Lung (tissue), 12 donors: ENCODE measurements around the gene LTBP3. TPM values are rescaled to one million over a fixed set of nuclear protein-coding genes. Genes with fewer than 3 reads are reported as not detected.

Experiments
- ATAC-seq: fragments of 200-7000 bp; cut with Tn5 transposase; one replicate; pipeline ENCODE4 v1.9.1; 2020; ENCODE audit warnings: moderate number of reproducible peaks; ENCODE audit not compliant: insufficient read depth, low FRiP score
- DNase-seq, 3 donors: peaks; one replicate each; pipeline ENCODE4 v3.0.0-alpha.2; 2013 to 2017
- H3K27ac ChIP-seq, 2 donors: one replicate each; pipeline ENCODE4 v1.5.1; 2013; ENCODE audit warnings: mild to moderate bottlenecking in 2 of 2, moderate library complexity in 2 of 2, control low read depth in 1 of 2, inconsistent platforms in 1 of 2, low read depth in 1 of 2, low read length in 1 of 2
- H3K27me3 ChIP-seq, 3 donors: one replicate each; pipeline ENCODE4 v1.5.1; 2013; ENCODE audit warnings: low read length in 2 of 3; ENCODE audit not compliant: control insufficient read depth in 3 of 3, insufficient read depth in 3 of 3
- H3K36me3 ChIP-seq, 4 donors: one replicate each; pipeline ENCODE4 v1.5.1; 2013; ENCODE audit warnings: low read length in 4 of 4, mild to moderate bottlenecking in 1 of 4, moderate library complexity in 1 of 4; ENCODE audit not compliant: control insufficient read depth in 4 of 4, insufficient read depth in 4 of 4
- H3K4me1 ChIP-seq, 5 donors: one replicate each; pipeline ENCODE4 v1.5.1; 2013; ENCODE audit warnings: low read length in 5 of 5, mild to moderate bottlenecking in 2 of 5, moderate library complexity in 1 of 5; ENCODE audit not compliant: control insufficient read depth in 5 of 5, insufficient read depth in 5 of 5
- H3K4me3 ChIP-seq: one replicate; pipeline ENCODE4 v1.5.1; 2013; ENCODE audit warnings: mild to moderate bottlenecking, control low read depth, moderate library complexity
- H3K9ac ChIP-seq, 2 donors: one replicate each; pipeline ENCODE4 v1.5.1; 2013; ENCODE audit warnings: low read length in 2 of 2, control low read depth in 1 of 2; ENCODE audit not compliant: insufficient read depth in 1 of 2
- H3K9me3 ChIP-seq, 4 donors: one replicate each; pipeline ENCODE4 v1.5.1; 2013; ENCODE audit warnings: low read length in 3 of 4, mild to moderate bottlenecking in 1 of 4, moderate library complexity in 1 of 4; ENCODE audit not compliant: control insufficient read depth in 4 of 4, insufficient read depth in 3 of 4
- CTCF ChIP-seq: IDR thresholded peaks from 2 replicates; pipeline ENCODE4 v1.5.1; 2012; ENCODE audit warnings: mild to moderate bottlenecking; ENCODE audit errors: control extremely low read depth, extremely low read depth
- WGBS, 2 donors: extraction: QIAGEN DNeasy Blood & Tissue Kit; methylation state at CpG; one replicate each; pipeline ENCODE4 v1.1.7; 2013; 5-methylcytosine and 5-hydroxymethylcytosine counted together
- polyA plus RNA-seq, 2 donors: library from polyadenylated mRNA; stranded (reverse); fragments of 200-250 nt; gene quantifications; one replicate each; pipeline ENCODE4 v1.2.1, GENCODE V29; 2013
- total RNA-seq, 2 donors: library from RNA; depleted of rRNA in 1 of 2; stranded (reverse); fragments of >200 nt in 1 of 2; gene quantifications; one replicate each; pipeline ENCODE4 v1.2.1, GENCODE V29; 2014 to 2021
- donor health status: control.
- donor health status: control.
- donor health status: Bipolar disorder and iron deficiency.
- donor health status: healthy.
- donor health status: DM: yes; HTN: yes; CAD: no.

LTBP3 gene
- total and polyA plus RNA-seq, 4 donors, result 39.1 to 111 (median 73.4) TPM

- TF ChIP-seq CTCF, result no peak
- Histone ChIP-seq H3K27ac (no peak overlapping the region), H3K27me3 (no peaks in the 10 kb centered on the region), H3K4me3 (no peak overlapping the region), H3K4me1 (peaks cover 5 to 16% (median 10%) of the 10 kb centered on the region in 5 donors), H3K9ac (no peak overlapping the region), H3K9me3 (no peaks in the 10 kb centered on the region), H3K36me3 (peaks cover 11 to 42% (median 28%) of the 10 kb centered on the region in 4 donors)
- DNase-seq (no peak), ATAC-seq (no peak)
- WGBS, 2 donors, result 91 to 95% methylated on average over 12 of the region's 12 CpGs
Observed at GRCh38 chr11:65528819-65529350, 29.3 kb downstream of the LTBP3 start.

- Histone ChIP-seq H3K36me3 (peaks cover 11 to 30% (median 22%) of the 10 kb centered on the region in 4 donors), H3K9ac (no peak overlapping the region), H3K4me1 (peaks cover 5 to 20% (median 10%) of the 10 kb centered on the region in 5 donors)
Observed at GRCh38 chr11:65526744-65527143, 31.4 kb downstream of the LTBP3 start.

GRCh38 chr11:65525546-65526480 lies 32.3 kb downstream of the LTBP3 start:
- no peak for ATAC-seq
- Histone ChIP-seq H3K4me3 (peak overlapping the region; percentile 91), H3K27me3 (no peaks in the 10 kb centered on the region), H3K9me3 (no peaks in the 10 kb centered on the region), H3K9ac (peak overlapping the region; percentile 63 to 83), H3K4me1 (peaks cover 5 to 20% (median 10%) of the 10 kb centered on the region in 5 donors), H3K27ac (peak overlapping the region; percentile 93 to 99), H3K36me3 (peaks cover 4 to 21% (median 13%) of the 10 kb centered on the region in 4 donors)
- WGBS, 2 donors, result 45 to 50% methylated on average over 31 of the region's 31 CpGs
- DNase-seq, result no peak
- TF ChIP-seq CTCF, result no peak

More at GRCh38 chr11:65526744-65527143, 31.4 kb downstream of the LTBP3 start:
- H3K9me3 ChIP-seq, result no peaks in the 10 kb centered on the region
- H3K27me3 ChIP-seq, result no peaks in the 10 kb centered on the region
- no peak overlapping the region for H3K27ac ChIP-seq
- TF ChIP-seq CTCF, result no peak
- WGBS, 2 donors, result 90 to 94% methylated on average over 8 of the region's 8 CpGs
- no peak overlapping the region for H3K4me3 ChIP-seq
- DNase-seq, result no peak
- ATAC-seq, result no peak
